Kidney capillary endothelial cell (primary cell): ENCODE data around the gene GNAQ.

Source experiments
- DNase-seq: peaks from one replicate; pipeline ENCODE4 v3.0.0-alpha.2; 2018; ENCODE audit warnings: low spot score

GNAQ gene

DNA sequence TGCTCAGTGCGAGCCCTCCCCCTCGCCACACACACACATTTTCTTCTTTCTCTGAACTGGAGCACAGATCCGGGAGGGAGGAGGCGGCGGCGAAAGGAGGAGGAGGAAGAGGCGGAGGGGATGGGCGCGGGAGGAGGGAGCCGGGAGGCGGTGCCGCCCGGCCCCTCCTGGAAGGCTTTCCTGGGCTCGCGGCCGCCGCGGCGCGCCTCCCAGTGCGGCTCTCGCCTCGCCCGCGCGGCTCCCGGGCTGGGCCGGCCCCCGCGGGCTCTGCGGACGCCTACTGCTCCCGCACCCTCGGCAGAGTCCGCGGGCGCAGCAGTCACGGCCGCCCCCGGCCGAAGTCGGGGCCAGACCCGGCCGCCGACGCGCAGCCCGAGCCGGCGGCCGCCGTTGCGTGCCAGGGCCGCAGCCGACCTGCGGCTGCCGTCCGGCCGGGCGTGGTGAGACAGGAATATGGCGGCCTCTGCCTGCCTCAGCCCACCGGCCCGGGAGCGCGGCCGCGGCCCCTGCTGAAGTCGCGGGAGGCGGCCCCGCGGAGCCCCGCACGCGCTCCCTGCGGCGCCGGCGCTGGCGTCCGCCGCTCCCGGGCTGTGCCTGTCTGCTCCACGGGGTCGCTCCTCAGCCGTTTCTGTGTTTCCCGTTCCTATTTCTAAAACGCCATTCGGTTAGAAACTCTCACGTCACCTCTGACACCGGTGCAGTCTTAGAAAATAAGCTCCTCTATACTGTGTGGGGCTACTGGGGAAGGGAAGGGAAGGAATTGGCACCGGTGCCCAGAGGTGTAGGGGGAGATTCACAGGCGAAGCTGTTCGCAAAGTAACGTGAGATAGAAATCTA, 500 bp upstream of the GNAQ start:
- no peak for DNase-seq

DNA sequence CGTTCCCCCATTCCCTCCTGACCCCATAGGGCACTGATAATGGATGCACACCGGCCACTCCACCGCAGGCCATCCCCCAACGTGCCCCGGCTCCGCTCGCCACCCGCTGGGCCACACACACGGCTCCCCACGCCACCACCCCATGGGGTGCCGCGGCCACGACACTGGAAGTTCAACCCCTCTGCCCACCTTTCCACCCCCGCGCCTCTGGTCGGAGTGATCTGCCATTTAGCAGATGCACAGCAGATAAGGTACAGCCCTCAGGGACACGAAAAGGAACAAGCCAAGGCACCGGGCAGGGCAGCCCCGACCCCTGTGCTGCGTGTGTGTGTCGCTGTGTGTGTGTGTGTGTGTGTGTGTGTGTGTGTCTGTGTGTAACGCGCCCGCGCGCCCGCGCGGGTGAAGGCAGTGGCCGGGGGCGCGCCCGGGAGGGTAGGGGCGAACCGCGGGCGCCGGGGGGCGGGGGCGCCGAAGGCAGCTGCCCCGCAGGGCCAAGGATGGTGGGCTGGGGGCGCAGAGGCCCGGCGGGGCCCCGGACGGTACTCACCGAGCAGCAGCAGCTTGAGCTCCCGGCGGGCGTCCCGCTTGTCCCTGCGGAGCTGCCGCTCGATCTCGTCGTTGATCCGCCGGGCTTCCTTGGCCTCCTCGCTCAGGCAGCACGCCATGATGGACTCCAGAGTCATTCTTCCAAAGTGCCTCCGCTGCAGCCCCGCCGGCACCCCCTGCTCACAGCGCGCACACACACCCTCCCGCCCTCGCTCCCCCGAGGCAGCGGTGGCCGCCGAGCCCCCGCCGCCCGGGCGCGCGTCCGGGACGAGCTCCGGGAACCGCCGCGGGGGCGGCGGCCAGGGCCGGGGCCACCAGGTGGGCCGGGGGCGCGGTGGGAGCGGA, 813 bp downstream of the GNAQ start:
- no peak for DNase-seq

DNA sequence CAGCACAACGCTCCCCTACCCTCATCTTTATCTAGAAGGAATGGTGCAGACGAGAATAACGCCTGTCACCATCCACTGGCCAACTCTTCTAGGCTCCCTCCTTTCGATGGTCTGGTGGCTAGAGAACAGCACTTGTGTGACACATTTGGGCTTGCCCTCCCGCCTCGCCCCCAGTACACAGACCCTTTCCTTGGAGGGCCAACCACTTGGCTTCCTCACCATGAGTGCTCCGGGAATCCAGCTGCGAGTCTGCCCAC, 1.4 kb downstream of the GNAQ start:
- DNase-seq: no peak

DNA sequence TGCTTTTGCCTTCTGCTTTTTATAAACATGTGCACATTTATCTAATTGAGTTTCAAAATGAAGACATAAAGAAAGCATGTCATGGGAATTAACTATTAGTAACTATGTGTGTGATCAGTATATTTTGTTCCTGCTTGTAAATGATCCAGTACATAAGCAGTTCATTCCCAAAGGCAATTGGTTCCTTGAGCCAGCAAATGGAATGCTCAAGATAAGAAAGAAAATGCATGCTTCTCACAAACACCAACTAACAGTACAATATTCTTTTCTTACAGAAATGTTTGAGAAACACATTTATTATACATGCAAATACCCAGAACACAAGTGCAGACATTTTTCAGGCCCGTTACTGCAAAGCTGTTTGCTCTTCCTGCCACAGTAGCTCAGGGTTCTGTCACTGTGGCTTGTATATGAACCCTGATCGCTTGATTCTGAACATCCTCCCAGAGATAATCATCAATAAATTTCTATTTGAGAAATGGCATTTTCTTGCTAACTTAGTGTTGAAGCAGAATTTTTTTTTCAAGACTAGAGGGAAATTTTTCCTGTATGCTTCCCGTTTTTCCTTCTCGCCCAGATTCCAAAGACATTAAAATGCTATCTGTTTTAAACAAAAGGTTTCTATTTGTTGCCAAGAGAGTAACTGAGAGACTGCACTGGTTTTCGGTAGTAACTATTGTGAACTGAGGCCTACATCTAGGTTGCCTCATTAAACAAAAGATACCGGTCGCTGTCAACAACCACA, 1.9 kb downstream of the GNAQ start:
- no peak for DNase-seq

GRCh38 chr9:78028926-78029325, 2.7 kb downstream of the GNAQ start:
- DNase-seq: no peak

GRCh38 chr9:78026947-78027346, 4.7 kb downstream of the GNAQ start:
- DNase-seq: no peak

DNA sequence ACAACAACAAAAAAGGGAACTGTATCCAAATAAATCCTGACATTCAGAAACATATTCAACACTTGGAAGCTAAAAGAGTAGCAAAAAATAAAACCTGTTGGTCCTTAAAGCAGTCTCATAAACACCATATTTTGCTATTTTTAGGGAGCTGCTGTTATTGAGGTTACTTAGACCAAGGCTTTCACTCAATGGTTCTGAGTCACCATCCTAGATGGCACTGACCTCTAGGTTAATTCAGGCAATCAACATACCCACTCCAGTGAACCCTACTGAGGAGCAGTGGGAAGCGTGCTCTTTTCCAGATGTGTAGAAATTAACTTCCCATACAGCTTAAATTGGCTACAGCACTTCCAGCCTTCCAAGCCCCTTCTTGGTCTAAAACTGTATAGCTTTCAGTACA, 5.2 kb downstream of the GNAQ start:
- DNase-seq: no peak

DNA sequence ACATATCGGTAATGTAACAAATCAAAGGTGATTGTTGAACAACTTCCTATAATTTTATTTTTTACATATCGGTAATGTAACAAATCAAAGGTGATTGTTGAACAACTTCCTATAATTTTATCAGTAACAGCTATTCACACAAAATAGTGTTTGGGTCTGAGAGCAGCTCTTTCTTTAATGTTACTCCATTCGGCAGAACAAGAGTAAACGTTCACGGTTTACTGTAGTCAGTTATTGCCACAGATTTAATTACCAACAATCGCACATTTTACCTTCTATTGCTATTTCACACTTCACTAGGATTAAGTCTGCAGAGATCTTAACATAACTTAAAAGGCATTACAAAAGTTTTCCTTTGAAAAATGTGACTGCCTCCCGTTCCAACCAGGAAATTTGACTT, 6.4 kb downstream of the GNAQ start:
- DNase-seq: no peak

DNA sequence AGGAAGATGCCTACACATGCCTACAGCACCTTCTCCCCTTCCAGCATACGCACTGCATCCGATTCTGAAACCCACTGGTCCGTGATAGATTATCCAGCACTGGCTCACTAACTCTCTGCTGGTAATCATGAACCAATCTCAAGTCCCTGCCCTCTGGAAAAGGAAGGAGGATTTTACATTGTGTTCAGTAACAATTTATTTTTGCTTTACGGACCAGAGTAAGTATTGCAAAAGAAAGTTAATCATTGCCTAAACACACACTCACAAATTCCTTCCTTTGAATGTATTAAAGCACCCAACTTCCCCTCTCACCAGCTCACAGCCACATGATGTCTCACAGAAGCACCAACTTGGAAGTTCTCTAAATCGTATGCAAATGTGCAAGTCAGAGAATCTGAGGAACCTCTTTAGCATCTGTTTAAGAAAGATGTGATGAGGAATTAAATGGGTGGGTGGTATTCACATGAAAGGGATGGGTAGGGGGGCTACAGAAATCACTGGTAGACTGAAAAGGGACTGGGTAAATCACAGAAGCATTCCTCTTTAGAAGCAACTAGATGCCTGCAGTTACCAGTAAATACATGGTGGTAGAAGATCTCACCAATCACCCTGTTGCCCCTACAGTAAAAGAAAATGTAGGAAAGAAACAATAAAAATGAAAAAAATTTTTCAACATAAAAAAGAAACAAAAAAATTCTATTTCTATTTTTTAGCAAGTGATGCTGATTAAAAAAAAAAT, 8.4 kb downstream of the GNAQ start:
- no peak for DNase-seq

DNA sequence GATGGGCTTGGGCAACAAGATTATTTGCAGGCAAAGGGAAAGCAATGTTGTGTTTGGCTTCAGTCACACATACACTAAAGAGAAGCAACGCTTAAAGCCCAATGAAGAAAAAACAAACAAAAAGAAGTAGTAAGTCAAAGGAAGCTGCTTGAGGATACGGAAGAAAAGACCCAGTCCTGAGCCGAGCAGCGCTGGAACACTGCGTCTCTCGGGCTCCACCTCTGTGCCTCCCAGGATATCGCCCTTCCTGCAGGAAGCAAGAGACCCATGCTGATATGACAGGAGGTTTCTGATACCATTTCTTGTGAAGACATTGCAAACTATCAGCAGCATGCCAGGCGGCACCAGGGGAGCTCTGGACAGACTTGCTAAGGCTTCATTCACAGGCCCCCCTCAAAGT, 9.9 kb downstream of the GNAQ start:
- no peak for DNase-seq

DNA sequence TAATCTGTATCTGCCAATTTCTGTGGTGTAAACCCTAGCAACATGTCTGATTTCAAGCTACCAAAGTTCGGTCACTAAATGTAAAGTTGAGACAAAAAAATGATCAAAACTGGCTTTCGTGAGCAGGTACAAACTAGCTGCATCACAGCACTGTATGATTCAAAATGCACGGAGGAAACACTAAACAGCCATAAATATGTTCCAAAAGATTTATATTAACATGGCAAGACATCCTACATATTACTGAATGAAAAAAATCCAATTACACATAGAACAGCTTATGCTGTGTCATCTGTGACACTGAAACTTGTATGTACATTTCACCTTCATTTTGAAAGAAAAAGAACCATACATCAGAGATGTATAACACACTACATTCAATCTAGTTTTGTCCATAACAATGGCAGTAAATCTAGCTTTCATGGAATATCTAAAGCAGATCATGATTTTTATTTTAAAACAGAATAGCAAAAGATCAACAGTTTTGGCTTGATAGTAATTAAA, 14.4 kb downstream of the GNAQ start:
- DNase-seq: no peak

GRCh38 chr9:78015241-78015640, 16.4 kb downstream of the GNAQ start:
- no peak for DNase-seq

DNA sequence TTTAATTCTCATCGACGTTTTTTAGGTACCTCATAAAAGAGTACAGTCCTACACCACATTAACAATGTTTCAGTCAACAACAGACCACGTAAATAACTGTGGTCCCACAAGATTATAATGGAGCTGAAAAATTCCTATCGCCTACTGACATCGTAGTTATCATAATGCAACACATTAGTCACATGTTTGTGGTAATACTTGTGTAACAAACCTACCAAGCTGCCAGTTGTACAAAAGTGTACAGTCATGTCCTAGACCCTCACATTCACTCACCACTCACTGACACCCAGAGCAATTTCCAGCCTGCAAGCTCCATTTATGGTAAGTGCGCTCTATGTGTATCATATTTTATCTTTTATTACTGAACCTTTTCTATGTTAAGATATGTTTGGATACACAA, 16.8 kb downstream of the GNAQ start:
- no peak for DNase-seq

DNA sequence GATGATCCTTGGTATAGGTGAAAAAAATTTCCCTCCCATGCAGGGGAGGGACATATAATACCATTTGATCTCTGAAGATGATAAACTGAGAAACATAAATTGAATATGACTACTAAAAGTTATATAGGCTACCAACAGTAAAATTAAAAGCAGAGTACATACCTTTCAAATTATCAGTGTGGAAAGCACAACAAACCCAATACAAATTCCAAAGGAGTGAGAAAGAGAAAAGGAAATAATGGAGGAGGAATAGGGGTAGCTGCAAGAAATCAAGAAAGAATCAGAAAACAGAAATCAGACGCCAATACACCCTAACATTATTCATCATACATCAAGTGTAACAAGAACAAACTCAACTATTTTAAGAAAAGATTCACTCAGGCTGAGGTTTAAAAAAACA, 17.7 kb downstream of the GNAQ start:
- no peak for DNase-seq

- no peak for DNase-seq
These were observed 20.6 kb downstream of the GNAQ start for GRCh38 chr9:78011049-78011448.

DNA sequence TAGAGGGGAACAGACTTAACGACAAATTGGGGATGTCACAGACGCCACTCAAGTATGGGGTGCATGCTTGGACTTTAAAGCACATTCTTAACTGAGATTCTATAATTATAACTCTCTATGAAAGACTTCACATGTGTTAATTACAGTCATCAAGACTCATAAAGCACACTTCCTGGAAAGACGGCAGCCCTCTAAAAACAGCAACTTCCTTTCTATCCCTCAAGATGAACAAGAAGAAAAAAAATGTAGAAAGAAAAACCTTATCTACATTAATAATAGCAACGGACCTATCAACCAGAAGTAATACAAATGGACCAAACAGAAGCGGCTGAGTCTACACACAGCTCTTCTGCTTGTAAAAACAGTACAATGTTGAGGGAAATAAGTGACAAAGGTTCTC, 21.2 kb downstream of the GNAQ start:
- no peak for DNase-seq

DNA sequence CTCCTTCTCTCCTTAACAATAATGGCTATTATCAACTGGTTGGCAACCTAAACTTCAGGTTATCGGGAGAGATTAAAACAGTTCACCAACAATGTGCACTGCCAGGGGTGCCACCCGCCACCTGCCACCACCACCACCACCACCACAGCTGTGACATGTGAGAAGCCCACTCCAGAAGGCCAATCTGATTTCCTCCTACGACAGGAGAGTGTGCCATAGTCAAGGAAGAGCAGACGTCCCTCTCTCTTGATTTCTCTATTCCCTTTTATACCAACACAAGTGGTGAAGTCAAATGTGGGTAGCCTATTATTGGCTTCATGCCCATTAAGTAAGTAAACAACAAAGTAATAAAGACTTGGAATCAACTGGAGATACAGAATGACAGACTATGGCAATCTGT, 22.4 kb downstream of the GNAQ start:
- no peak for DNase-seq

DNA sequence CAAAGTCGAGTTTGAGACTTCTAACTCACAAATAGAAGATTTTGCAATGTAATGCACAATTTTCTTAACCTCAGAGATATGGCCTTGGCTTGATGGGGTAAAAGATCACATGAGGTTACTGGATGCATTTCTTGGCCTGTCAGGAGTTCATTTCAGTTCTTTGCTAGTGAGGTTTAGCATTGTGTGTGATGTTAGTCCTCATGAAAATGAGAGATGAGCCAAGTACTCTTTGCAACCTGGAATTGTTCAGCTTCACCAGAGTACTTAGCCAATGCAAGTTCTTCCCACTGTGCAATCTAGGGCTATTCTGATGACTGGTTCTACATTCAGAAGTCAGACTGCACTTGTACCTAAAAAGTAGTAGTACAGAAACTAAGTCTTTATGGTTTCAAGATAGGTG, 24.9 kb downstream of the GNAQ start:
- DNase-seq: no peak

GRCh38 chr9:78005231-78006002, 26.2 kb downstream of the GNAQ start:
- no peak for DNase-seq

DNA sequence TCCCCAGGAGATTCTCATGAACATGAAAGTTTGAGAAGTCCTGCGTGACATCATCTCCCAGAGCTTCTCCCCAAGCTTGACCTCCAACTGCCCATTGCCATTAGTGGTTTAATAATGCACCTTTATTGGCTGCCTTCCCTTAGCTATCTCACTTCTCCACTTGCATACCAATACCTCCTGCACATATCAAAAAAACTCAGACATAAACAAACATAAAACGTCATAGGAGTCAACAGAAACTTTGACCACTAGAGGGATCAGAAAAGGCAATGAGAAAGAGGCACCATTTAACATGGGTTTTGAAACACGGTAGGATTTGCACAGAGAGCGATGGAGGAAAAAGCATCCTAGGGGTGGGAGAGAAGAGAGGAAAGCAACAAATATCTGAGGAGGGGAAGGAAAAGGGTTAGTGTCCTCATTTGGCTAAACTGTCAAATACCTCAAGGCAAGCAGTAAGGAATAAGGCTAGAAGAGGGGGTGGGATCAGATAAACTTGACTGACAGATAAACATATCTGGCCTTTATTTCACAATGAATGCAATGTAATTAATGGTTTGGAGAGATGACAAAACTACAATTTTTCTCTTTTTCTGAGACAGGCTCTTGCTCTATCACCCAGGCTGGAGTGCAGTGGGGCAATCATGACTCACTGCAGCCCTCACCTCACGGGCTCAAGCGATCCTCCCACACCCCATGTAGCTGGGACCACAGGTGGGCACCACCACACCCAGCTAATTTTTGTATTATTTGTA, 27.0 kb downstream of the GNAQ start:
- DNase-seq: no peak

- no peak for DNase-seq
These were observed 27.9 kb downstream of the GNAQ start for GRCh38 chr9:78003730-78004129.
